ENCODE measurements around the gene DOCK9.

DNA sequence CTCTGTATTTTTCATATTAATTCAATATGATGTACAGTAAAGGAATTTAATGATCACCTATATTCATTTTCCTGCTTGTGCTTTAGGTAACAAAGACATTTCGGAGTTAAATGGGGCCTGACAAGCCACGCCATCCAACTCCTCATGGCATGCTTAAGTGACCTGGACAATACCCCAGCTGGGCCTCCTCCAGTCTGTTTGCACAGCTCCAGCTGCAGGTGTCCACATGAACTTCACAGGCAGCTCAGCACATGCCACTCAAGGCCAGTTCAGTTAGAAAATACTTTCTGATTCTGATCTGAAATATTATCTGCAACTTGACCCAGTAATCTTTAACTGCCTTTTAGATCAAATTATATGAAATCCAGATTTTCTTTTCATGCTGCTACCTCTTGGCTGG lies 135.8 kb downstream of the DOCK9 start:
- TF ChIP-seq, protein P1, sequence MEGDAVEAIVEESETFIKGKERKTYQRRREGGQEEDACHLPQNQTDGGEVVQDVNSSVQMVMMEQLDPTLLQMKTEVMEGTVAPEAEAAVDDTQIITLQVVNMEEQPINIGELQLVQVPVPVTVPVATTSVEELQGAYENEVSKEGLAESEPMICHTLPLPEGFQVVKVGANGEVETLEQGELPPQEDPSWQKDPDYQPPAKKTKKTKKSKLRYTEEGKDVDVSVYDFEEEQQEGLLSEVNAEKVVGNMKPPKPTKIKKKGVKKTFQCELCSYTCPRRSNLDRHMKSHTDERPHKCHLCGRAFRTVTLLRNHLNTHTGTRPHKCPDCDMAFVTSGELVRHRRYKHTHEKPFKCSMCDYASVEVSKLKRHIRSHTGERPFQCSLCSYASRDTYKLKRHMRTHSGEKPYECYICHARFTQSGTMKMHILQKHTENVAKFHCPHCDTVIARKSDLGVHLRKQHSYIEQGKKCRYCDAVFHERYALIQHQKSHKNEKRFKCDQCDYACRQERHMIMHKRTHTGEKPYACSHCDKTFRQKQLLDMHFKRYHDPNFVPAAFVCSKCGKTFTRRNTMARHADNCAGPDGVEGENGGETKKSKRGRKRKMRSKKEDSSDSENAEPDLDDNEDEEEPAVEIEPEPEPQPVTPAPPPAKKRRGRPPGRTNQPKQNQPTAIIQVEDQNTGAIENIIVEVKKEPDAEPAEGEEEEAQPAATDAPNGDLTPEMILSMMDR (IDR thresholded peaks at IDR 0.05; ENCODE audit: insufficient read depth, low read depth, low read length): no peak
- TF ChIP-seq EZH2 (IDR thresholded peaks at IDR 0.05; ENCODE audit: insufficient read depth, low read length): no peak
